ENCODE data around the gene PTPRD.

Gene PTPRD

GRCh38 chr9:8822667-8823025 is 1790.2 kb downstream of the PTPRD start:
- no peak for DNase-seq (ENCODE audit: low read depth)

GRCh38 chr9:8821910-8822666 is 1790.7 kb downstream of the PTPRD start:
- DNase-seq (ENCODE audit: low read depth) = no peak

- DNase-seq (ENCODE audit: low read depth) = no peak
These were observed 1795.5 kb downstream of the PTPRD start for GRCh38 chr9:8817335-8817734.

DNA sequence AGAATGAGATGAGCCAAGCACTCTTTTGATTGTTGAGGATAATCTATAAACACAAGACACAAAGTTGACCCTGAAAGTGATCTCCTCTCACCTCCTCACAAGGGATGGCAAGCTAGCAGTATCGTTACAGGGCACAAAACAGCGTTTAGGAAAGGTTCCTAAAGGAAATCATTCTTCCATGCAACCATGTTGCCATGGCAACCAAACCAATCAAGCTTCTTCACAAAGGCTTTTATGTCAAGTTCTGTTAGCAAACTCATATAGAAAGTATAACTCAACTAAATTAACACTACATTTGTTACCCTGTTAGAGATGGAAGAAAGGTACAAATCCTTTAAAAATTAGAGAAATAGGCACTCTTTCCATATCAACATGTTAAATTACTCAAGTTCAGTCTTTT is 1796.4 kb downstream of the PTPRD start:
- no peak for DNase-seq (ENCODE audit: low read depth)

DNA sequence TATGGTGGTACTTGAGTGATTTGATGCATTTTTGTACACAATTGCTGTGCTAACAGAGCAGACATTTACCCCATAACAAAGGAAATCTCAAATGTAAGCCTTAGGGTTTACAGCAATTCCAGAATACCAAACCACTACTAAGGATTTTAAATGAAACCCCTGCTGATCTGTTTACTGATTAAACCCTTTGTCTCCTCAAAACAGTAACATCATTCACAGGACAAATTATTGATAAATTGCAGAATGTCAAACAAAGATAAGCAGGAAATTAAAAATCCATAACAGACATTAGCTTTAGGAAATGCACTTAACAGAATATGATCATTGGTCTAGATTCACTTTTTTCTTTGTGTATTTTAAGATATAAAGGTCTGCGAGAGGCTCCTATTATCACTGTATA is 1796.9 kb downstream of the PTPRD start:
- DNase-seq (ENCODE audit: low read depth) = no peak

GRCh38 chr9:8815219-8815618 is 1797.6 kb downstream of the PTPRD start:
- no peak for DNase-seq (ENCODE audit: low read depth)

GRCh38 chr9:8812888-8813287 is 1799.9 kb downstream of the PTPRD start:
- no peak for DNase-seq (ENCODE audit: low read depth)

DNA sequence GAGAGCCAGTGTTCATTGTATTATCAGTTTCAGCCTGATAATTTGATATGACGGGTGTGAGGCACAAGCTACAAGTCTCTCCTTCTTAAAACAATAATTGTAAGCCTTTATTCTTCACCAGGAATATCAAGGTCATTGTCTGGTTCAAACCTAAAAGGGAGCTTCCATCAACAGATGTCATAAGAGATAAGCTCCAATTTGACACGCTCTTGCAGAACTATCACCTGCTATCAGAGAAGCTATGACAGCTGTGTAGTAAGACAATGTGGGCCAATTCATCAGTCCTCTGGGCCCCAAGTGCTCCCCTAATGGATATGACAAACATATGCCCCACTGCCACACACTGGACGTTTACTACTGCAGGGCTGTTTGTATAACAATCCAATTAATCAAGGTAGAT is 1803.1 kb downstream of the PTPRD start:
- no peak for DNase-seq (ENCODE audit: low read depth)

- no peak for DNase-seq (ENCODE audit: low read depth)
These were observed 1806.7 kb downstream of the PTPRD start for GRCh38 chr9:8806150-8806549.

DNA sequence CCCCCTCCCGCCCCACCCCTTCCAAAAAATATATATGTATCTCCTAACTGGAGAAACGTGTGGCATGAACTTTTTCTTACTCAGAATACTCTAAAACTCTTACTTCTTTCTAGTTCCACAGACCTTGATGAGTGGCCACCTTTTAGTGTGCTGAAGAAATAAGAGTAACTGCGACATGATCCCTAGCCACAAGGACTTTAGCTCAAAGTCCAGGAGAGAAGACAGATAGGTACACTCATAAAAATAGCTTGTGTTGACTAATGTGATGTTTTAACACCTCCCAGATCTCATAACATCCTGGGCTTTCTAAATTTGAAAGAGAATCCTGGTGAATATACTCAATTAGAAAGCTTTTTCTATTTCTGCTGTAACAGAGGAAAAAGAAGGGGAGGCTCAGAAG is 1808.2 kb downstream of the PTPRD start:
- DNase-seq (ENCODE audit: low read depth) = no peak

- no peak for DNase-seq (ENCODE audit: low read depth)
These were observed 1810.6 kb downstream of the PTPRD start for GRCh38 chr9:8802242-8802641.

GRCh38 chr9:8800196-8800595 is 1812.6 kb downstream of the PTPRD start:
- no peak for DNase-seq (ENCODE audit: low read depth)

DNA sequence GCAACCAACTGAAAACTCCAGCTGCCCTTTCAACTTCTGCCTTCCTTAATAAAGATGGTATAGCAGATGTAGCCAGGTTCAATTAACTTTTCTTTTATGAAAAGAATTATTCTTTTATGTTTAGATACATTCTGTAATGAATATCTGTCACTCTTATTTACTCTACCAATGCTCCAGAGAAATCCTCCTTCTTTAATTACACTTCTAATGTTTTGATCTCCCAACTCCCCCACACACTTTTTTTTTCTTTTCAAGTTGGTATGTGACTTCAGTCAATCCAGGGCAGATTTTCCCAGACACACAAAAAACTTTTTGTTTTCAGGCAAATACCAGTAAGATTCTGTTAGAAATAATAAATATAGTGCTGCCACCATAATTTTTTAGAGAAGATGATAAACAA is 1813.2 kb downstream of the PTPRD start:
- DNase-seq (ENCODE audit: low read depth) = no peak

DNA sequence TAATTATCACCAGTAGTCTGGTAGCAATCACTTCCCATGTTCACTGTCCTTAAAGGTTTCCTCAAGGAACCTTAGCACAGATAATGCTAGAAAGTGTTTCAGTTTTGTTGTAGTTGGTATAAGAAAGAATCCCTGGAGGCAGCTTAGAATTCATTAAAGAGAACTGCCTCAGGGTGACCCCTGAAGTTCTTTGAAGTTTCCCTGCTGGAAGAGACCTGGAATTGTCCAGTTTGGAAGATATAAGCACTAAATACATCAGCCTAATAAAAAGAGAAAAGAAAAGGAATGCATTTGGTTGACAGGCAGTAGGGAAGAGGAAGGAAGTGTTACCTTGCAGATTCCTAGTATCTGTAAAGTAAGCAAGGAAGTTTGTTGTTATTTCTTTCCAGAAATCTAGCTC is 1813.6 kb downstream of the PTPRD start:
- DNase-seq (ENCODE audit: low read depth) = no peak

DNA sequence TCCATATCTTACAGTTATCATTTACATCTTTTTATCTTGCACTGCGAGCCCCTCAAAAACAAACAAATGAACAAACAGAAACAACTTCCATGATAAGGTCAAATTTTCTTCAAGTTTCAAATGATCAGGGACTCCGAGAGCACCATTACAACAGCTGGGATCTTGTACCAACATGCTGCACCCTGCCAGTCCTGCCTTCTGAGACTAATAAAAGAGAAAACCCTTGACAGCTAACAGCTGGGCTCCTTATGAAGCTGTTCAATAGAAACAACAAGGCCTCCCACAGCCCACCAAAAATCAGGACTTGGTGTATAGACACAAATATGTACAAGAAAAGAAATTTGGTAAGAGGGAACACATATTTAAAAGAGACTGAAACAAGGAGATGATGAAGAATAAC is 1828.0 kb downstream of the PTPRD start:
- DNase-seq (ENCODE audit: low read depth) = no peak

- no peak for DNase-seq (ENCODE audit: low read depth)
These were observed 1828.9 kb downstream of the PTPRD start for GRCh38 chr9:8783941-8784340.

DNA sequence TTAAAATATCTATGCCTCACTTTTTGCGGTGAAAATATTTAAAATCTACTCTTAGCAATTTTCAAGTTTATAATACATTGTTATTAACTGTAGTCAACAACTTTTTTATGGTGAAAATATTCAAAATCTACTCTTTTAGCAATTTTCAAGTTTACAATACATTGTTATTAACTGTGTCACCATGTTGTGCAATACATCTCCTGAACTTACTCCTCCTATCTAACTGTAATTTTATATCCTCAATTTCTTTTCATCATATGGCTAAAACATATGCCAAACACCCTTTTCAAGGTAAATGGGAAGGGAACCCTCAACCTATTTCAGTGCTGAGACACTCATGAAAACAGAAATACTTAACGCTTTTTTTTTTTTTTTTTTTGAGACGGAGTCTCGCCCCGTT is 1830.6 kb downstream of the PTPRD start:
- DNase-seq (ENCODE audit: low read depth) = no peak

DNA sequence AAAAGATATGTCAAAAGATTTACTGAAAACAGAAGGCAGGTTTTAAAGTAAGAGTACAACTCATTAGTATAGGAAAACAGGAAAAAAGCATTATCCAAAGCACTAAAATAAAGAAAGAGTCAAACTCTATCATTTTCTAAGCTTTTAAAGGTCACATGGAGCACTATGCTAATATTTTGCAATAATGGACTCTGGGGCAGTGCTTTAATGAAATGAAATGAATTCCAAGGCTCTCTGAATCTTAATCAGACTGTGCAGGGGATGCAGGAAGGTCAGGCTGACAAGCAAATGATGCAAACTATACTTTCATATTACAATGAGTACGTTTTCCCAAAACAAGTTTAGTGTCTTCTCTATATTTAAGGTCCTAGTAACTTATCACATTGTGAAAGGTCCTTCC is 1831.3 kb downstream of the PTPRD start:
- no peak for DNase-seq (ENCODE audit: low read depth)

DNA sequence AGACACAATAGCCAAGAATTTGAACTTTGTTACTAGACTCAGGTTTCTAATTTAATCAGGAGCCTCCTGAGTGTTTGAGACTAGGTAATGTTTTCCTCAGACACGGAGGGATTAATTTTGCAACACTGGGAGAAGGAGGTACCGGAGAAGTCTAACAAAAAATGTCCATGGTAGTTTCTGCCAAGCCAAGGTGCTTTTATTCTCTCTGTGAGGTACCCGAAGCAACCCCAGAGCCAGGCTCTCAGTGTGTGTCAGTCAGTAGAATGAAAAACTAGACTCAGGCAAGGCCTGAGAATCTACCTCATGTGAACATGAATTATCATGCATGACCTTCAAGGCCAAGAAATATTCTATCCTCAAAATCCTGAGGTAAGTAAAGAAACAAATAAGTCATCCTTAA is 1832.4 kb downstream of the PTPRD start:
- DNase-seq (ENCODE audit: low read depth) = no peak

GRCh38 chr9:8779478-8779877 is 1833.3 kb downstream of the PTPRD start:
- no peak for DNase-seq (ENCODE audit: low read depth)

- no peak for DNase-seq (ENCODE audit: low read depth)
These were observed 1834.4 kb downstream of the PTPRD start for GRCh38 chr9:8778356-8778755.

DNA sequence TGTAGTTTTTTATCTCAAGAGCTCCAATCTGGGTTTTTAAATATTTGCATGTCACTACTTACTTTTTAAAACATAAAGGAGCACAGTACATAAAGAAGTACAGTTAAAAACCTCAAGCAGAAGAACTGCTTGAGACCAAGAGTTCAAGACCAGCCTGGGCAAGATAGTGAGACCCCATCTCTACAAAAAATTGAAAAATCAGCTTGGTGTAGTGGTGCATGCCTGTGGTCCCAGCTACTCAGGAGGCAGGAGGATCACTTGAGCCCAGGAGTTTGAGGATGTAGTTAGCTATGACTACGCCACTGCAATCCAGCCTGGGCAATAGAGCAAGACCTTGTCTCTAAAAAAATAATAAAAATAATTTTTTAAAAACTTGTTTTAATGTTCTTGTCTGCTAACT is 1840.5 kb downstream of the PTPRD start:
- no peak for DNase-seq (ENCODE audit: low read depth)

GRCh38 chr9:8769153-8769552 is 1843.6 kb downstream of the PTPRD start:
- no peak for DNase-seq (ENCODE audit: low read depth)

GRCh38 chr9:8766096-8766495 is 1846.7 kb downstream of the PTPRD start:
- no peak for DNase-seq (ENCODE audit: low read depth)

- DNase-seq (ENCODE audit: low read depth) = no peak
These were observed 1848.8 kb downstream of the PTPRD start for GRCh38 chr9:8764051-8764450.
